Mononuclear cell (primary cell): ENCODE measurements around the gene VAMP5. TPM values are rescaled to one million over a fixed set of nuclear protein-coding genes. Genes with fewer than 3 reads are reported as not detected.
"Not testable (repeated sequence)": the region's sequence is repeated elsewhere in the genome, so short reads cannot be mapped to it uniquely, and the experiment has no call there.

ENCODE experiments used
- H3K27me3 ChIP-seq: 2 replicates; pipeline ENCODE4 v1.6.0; 2011; ENCODE audit warnings: low read length, control low read depth; ENCODE audit not compliant: insufficient read depth
- H3K4me1 ChIP-seq: 2 replicates; pipeline ENCODE4 v1.5.1; 2011; ENCODE audit warnings: mild to moderate bottlenecking, low read length, control low read depth; ENCODE audit not compliant: insufficient read depth
- H3K4me3 ChIP-seq: 2 replicates; pipeline ENCODE4 v1.5.1; 2011; ENCODE audit warnings: mild to moderate bottlenecking, low read length, moderate library complexity
- H3K9me3 ChIP-seq: 2 replicates; pipeline ENCODE4 v1.5.1; 2011; ENCODE audit warnings: low read depth, mild to moderate bottlenecking, control low read depth, low read length
- total RNA-seq: library from RNA; depleted of rRNA; stranded (reverse); fragments of >200 nt; gene quantifications from one replicate; pipeline ENCODE4 v1.2.3, GENCODE V29; 2012

VAMP5 gene
- total RNA-seq, 1 donor, result 8.9 TPM

DNA sequence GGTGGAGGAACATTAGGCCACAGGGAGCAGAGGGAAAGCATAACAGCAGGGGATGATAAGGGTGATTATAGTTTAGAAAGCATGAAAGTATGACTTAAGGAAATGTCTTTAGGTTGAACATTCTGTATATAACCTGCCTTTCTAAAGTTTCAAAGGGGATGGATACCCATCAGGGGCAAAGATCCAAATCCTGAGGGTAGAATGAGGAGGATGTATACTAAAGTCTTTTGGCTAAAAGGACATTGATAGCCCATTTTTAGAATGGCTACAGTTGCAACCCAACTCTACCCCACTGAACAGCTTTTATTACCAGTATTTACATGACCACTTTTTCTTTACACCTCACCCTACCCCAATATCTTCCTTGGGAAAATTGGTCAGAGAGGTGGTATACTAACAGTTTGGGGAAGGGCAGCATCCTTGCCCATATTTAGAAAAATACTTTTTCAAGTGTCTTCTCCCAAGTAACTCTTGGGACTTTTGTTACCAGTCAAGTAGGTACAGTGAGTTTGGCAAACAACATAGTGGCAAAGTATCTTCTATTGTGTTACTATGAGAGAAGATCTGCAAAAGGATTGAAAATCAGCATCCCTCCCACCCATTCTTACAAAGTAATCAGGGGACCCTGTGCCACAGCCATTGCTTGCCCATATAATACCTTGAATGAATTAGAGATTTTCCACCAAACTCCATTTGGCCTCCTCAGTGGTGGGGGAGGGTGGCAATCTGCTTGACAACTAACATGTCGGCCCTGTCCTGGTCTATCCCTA, 37.0 kb upstream of the VAMP5 start:
- peaks cover 24% of the 10 kb centered on the region for H3K4me1 ChIP-seq
- H3K4me3 ChIP-seq, result no peak overlapping the region
- no peaks in the 10 kb centered on the region for H3K27me3 ChIP-seq
- H3K9me3 ChIP-seq, result no peaks in the 10 kb centered on the region

DNA sequence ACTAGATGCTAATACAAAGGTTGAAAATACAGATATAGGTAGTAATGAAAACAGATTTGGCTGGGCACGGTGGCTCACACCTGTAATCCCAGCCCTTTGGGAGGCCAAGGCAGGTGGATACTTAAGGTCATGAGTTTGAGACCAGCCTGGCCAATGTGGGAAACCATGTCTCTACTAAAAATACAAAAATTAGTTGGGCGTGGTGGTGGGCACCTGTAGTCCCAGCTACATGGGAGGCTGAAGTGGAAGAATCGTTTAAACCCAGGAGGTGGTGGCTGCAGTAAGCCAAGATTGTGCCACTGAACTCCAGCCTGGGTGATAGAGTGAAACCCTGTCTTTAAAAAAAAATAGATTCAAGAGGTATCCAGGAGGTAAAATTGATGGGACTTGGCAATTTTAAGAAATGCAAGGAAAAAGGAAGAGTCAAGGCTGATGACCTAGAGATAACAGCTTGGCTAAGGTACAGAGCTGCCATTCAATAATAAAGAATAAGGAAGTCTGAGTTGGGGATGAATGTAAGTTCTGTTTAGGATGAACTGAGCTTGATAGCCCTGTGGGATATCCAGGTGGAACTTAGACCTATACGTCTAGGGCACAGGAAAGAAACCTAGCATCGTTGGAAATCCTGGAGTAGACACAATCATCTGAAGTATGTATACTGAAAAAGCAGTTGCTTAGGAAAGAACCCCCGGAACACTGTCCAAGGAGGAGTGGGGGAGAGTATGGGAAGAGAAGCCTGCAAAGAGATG, 36.2 kb upstream of the VAMP5 start:
- peaks cover 24% of the 10 kb centered on the region for H3K4me1 ChIP-seq
- no peaks in the 10 kb centered on the region for H3K27me3 ChIP-seq
- no peak overlapping the region for H3K4me3 ChIP-seq
- no peaks in the 10 kb centered on the region for H3K9me3 ChIP-seq

DNA sequence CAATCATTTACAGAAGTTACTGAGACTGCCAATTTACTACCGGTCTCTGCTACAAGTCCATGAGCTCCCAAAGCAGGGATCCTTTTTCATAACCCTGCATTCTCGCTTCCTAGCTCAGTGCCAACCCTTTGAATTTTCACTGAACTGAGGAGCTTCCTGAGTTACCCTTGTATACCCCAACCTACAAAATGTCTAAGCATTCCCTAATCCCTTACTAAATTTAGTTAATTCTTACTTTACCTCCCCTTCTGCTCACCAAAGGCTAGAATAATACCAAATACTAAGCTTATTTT, 35.7 kb upstream of the VAMP5 start:
- peaks cover 24% of the 10 kb centered on the region for H3K4me1 ChIP-seq

DNA sequence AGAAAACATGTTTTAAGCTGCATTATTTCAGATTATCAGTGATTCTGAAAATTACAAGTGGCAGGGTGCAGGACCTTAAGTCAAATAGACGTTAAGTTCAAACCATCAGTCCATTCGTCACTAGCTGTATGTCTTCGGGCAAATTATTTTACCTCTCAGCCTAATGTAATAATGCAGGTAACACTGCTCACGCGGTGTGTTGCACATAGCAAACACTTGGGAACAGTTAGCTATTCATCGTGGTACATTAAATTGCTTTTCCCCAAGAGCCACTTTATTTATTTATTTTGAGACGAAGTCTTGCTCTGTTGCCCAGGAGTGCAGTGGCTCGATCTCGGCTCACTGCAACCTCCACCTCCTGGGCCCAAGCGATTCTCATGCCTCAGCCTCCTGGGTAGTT, 35.1 kb upstream of the VAMP5 start:
- no peaks in the 10 kb centered on the region for H3K9me3 ChIP-seq
- H3K4me3 ChIP-seq, result no peak overlapping the region
- H3K4me1 ChIP-seq, result peaks cover 24% of the 10 kb centered on the region
- no peaks in the 10 kb centered on the region for H3K27me3 ChIP-seq

More for the DNA sequence above, 35.7 kb upstream of the VAMP5 start:
- H3K9me3 ChIP-seq, result no peaks in the 10 kb centered on the region
- no peak overlapping the region for H3K4me3 ChIP-seq
- H3K27me3 ChIP-seq, result no peaks in the 10 kb centered on the region

DNA sequence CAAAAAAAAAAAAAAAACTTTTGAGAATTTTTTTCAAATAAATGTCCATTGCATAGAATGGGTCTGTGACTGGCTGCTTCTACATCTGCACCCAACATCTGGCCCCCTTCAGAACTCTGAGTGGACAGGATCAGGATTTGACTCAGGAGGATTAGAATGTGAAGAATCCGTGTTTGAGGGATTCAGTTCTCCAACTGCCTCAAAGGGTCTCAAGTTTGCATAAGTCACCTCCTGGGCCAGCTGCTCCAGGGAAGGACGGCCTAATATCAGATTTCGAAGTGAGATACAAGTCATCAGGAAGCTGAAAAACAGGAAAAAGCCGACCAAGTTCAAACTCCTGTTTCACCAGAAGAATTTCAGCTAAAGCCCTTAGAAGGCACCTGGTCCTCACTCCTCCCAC, 34.4 kb upstream of the VAMP5 start:
- peaks cover 24% of the 10 kb centered on the region for H3K4me1 ChIP-seq
- H3K9me3 ChIP-seq, result no peaks in the 10 kb centered on the region
- no peak overlapping the region for H3K4me3 ChIP-seq
- no peaks in the 10 kb centered on the region for H3K27me3 ChIP-seq

DNA sequence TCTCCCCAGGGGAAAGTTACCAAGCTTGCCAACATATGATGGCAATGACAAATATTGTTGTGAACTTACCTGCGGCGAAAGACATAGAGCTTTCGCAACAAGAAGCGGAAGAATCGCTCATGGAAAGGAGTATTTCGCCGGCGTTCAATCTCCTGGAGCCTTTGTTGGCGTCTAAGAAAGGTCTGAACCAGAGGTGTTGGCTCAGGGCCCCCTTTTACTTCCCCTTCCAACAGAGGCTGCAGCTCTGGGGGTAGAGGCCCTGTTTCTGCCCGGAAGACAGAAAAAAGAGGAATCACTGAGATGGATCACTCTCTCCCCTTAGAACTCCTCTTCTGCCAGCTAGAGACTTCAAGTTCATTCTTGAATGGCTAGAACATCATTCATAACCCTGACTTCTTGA, 33.7 kb upstream of the VAMP5 start:
- H3K4me3 ChIP-seq, result no peak overlapping the region
- no peaks in the 10 kb centered on the region for H3K9me3 ChIP-seq
- no peaks in the 10 kb centered on the region for H3K27me3 ChIP-seq

DNA sequence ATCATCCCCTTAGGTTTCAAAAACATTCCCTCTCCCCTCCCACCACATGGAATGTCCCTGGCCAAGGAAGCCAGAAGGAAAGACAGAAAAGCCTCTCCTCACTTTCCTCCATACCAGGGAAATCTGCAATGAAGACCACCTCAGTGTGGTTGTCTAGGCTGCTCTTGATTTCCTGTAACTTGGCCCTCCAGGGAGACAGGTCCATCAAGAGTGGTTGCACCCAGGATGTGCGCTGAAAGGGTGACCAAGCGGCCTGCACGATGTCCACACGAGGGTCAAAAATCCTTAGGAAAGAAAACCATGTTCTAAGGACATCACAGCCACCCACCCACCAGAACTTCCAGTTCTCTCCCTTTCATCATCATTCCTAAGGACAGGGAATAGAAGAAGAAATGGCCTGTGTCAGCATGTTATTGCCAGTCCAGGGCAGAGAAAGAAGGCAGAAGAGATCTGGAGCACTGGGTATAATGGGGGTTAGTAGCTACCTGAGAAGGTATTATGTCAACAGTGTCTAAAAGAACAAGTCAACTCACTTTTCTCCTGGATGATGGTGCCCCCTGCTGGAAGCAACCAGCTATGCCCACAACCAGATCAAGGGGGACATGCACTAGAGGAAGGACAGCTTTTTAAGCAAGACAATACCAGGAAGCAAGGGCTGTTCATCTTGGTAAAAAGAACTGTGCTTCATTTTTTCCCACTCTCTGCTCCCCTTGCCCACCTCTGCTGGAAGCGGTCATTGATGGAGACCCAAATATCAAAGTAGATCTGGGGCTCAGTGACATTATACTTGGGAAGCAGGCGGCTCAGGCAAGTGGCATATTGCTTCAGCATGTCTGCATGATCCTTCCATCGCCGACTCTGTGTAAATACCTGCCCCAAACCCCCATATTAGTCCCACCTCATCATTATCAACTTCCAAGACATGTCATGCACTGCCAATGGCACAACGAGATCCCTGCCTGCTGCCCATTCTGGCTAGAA, 32.2 kb upstream of the VAMP5 start:
- H3K4me1 ChIP-seq, result peaks cover 24% of the 10 kb centered on the region
- no peak overlapping the region for H3K4me3 ChIP-seq
- no peaks in the 10 kb centered on the region for H3K9me3 ChIP-seq
- H3K27me3 ChIP-seq, result no peaks in the 10 kb centered on the region

More for the DNA sequence above, 33.7 kb upstream of the VAMP5 start:
- H3K4me1 ChIP-seq, result peaks cover 24% of the 10 kb centered on the region

DNA sequence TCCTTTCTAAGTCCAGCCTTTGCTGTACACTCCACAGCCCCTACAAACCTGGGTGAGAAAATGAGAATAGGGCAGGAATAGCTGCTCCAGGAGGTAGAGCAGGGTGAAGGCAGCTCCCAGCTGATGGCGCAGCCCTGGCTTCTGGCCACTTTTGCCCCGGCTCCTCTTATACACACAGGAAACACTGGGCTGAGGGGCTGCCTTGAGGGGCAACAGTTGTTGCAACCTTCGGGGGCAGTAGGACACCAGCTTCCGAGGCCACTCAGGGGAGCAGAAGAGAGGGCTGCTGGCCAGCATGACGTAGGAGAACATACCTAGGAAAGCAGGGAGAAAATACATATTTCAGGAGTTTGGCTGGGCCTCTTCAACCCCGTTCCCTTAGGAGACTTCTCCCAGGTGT, 31.0 kb upstream of the VAMP5 start:
- no peaks in the 10 kb centered on the region for H3K27me3 ChIP-seq
- H3K4me1 ChIP-seq, result peaks cover 24% of the 10 kb centered on the region
- H3K9me3 ChIP-seq, result no peaks in the 10 kb centered on the region
- H3K4me3 ChIP-seq, result no peak overlapping the region

DNA sequence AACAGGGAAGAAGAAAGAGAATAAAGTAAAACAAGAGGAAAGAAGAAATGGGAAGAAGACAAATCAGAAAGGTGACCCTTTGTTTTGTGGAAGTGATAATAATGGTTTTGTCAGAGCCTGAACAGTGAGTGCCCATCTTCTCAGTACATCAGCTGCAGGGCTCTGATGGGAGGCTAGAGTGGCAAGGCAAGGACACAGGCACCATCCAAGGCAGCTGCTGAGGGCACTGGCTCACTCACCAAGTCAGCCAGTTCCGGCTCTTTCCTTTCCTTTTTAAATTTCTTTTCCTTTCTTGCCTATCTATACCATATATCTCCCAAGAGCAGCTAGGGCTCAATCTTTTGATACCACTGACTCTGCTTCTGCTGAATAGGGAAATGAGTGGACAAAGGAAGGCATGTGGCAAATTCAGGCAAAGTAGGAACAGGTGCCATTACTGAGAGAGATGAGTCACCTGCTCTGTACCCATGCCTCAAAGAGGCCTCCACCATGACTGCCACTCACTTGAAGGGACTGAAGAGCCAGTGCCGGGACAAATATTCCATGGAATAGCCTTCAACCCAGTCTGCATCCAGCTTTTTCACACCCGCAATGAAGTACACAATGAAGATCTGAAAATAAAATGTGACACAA, 29.1 kb upstream of the VAMP5 start:
- peaks cover 23% of the 10 kb centered on the region for H3K4me1 ChIP-seq

DNA sequence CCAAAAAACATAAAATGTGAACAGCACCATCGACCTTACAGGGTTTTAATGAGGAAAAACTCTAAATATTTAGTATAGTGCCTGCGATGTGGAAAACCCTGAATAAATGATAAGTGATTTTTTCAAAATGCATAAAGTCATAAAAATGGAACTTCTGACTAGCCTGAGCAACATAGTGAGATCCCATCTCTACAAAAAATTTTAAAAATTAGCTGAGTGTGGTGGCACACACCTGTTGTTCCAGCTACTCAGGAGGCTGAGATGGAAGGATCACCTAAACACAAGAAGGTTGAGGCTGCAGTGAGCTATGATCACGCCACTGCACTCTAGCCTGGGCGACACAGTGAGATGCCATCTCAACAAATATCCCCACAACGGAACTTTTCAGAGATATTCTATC, 27.1 kb upstream of the VAMP5 start:
- Histone ChIP-seq H3K4me3 (no peak overlapping the region), H3K9me3 (no peaks in the 10 kb centered on the region), H3K27me3 (no peaks in the 10 kb centered on the region), H3K4me1 (peaks cover 16% of the 10 kb centered on the region)

More for the DNA sequence above, 29.1 kb upstream of the VAMP5 start:
- Histone ChIP-seq H3K9me3 (no peaks in the 10 kb centered on the region), H3K4me3 (no peak overlapping the region), H3K27me3 (no peaks in the 10 kb centered on the region)

DNA sequence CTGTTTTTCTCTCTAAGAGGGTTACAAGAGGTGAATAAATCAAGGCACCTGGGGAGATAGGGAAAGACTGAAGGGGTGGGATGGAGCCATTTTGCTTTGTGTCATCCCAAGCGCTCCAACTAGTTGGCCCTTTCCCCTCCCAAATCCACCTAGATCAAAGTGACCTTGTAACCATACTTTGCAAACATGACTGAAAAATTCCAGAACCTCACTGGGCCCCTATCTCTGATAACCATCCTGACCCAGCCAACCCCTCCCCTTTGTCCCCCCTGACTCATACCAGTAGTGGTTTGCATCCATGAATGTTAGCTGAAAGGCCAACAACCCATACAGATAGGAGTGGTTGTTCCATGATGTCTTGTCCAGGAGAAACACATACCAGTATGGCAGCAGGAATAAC, 26.1 kb upstream of the VAMP5 start:
- Histone ChIP-seq H3K4me1 (peaks cover 17% of the 10 kb centered on the region), H3K9me3 (no peaks in the 10 kb centered on the region), H3K4me3 (no peak overlapping the region), H3K27me3 (no peaks in the 10 kb centered on the region)

DNA sequence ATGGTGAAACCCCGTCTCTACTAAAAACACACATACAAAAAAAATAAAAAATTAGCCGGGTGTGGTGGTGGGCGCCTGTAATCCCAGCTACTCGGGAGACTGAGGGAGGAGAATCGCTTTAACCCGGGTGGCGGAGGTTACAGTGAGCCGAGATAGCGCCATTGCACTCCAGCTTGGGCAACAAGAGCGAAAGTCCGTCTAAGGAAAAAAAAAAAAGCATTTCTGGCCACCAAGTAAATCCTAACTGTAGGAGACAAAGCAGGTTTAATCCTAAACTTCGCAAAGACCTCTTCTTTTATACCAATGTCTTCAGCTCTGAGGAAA, 23.9 kb upstream of the VAMP5 start:
- Histone ChIP-seq H3K4me3 (peak overlapping the region; percentile 57), H3K4me1 (peaks cover 37% of the 10 kb centered on the region)
- not testable (repeated sequence) for H3K9me3 ChIP-seq, H3K27me3 ChIP-seq

DNA sequence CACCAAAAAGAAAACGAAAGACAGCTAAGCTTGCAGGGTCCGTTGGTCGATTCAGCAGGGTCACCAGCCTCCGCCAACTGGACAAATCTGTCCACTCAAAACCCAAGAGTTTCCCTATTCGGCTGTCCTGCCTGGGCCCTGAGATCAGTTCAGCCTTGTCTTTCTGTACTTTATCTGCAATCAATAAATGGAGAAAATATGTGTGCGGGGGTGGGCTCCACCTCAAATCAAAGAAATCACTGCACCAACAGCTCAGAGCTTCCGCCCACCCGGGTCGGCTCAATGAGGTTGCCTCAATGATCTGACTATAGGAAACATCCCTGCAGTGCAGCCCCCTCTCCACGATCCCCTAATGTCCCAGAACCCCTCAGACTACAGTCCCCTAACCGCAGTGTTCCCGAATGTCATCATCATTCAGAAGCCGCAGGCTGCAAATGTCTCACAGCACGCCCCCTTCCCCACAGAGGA, 23.4 kb upstream of the VAMP5 start:
- H3K9me3 ChIP-seq, result no peaks in the 10 kb centered on the region
- H3K4me1 ChIP-seq, result peaks cover 37% of the 10 kb centered on the region
- peak overlapping the region; percentile 57 for H3K4me3 ChIP-seq
- no peaks in the 10 kb centered on the region for H3K27me3 ChIP-seq

DNA sequence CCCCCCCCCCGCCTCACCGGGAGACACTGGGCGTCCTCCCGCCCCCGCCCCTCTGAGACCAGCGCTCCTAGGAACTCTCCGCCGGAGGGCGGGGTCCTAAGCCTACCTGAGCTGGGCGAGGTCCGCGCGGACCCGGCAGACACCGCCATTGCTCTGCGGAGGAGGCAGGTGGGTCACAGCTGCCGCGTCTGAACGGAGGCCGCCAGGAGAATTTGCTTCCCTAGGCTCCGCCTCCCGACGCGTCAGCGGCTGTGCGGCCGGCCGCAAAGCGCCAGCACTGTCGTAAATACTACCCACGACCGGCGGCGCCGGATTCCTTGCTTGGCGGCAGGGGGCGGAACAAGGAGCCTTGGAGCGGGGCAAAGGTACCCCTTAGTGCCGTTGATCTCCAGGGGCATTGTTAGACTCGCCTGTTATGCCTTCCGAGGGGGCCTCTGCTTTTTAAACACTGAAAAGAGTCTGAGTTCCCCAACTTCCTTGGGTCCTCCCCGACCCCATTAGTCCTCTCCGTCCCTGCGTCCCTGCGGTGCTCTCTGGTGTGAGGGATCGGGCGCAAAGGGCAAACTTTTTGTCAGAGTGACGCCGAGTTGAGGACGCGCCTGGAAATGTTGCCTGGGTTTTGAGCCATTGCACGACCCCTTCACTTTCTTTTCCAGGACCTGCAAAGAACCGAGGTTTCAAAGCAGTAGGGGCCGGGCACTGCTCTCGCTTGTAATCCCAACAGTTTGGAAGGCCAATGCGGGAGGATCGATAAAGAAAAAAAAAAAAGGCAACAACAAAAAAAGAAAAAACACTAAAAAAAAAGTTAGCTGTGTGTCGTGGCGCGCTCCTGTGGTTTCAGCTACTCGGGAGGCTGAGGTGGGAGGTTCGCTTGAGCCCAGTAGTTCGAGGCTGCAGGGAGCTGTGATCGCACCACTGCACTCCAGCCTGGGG, 22.7 kb upstream of the VAMP5 start, which contains the start of gene GGCX:
Gene GGCX, minus strand, starts transcription at position 214 of the 933 bp plus-strand sequence. Its CDS starts 65 bp downstream, at position 149.
- no peaks in the 10 kb centered on the region for H3K27me3 ChIP-seq
- H3K9me3 ChIP-seq, result no peaks in the 10 kb centered on the region
- H3K4me1 ChIP-seq, result peaks cover 37% of the 10 kb centered on the region
- H3K4me3 ChIP-seq, result peak within 1 kb of the TSS; percentile 57
